ENCODE data around the gene RNF213.

Gene RNF213

GRCh38 chr17:80245566-80246265, 14.9 kb upstream of the RNF213 start:
- Histone ChIP-seq H3K36me3 (ENCODE audit: control insufficient read depth, insufficient read depth, low read length) (no peaks in the 10 kb centered on the region), H3K9me3 (ENCODE audit: control insufficient read depth, low read length) (no peaks in the 10 kb centered on the region), H3K4me2 (ENCODE audit: low read length) (no peak overlapping the region), H2AFZ (no peak overlapping the region), H3K27me3 (ENCODE audit: control insufficient read depth, insufficient read depth, low read length) (no peaks in the 10 kb centered on the region), H3K4me1 (no peaks in the 10 kb centered on the region), H3K27ac (no peak overlapping the region), H3K9ac (no peak overlapping the region), H3K79me2 (no peaks in the 10 kb centered on the region), H3K4me3 (ENCODE audit: low read depth, low read length) (no peak overlapping the region)
- no peak for TF ChIP-seq CTCF (IDR thresholded peaks at IDR 0.05)

DNA sequence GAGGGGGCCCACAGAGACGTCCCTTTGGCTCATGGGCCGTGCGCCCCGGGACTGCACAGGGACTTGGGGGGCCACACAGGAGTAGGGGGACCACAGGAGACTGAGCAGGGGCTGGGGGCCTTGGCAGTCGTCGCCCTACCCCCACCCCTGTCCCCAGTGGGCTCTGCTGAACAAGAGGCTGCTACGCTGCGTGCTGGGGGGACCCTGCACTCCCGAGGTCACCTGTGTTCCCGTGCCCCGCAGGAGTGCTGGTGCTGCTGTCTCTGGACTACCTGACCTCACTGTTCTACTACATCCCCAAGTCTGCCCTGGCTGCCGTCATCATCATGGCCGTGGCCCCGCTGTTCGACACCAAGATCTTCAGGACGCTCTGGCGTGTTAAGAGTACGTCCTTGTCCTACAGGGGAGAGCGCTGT, 14.4 kb upstream of the RNF213 start:
- no peak for TF ChIP-seq CTCF (IDR thresholded peaks at IDR 0.05)

DNA sequence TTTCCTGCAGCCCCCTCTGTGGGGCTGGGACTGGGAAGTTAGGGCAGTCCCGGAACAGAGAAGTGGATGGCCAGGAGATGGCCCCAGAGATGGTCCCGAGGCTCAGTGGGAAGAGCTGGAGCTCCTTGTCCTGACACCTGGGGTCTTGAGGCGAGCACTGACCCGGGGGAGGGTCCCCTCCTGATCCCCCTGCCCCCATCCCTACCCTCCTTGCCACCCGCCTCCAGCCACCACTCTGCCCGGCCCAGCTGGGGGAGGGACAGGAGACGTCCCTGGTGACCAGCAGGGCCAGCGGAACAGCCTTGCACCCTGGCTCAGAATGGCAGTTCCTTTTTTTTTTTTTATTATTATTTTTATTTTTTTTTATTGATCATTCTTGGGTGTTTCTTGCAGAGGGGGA, 13.9 kb upstream of the RNF213 start:
- Histone ChIP-seq H3K9me3 (ENCODE audit: control insufficient read depth, low read length) (no peaks in the 10 kb centered on the region), H3K27me3 (ENCODE audit: control insufficient read depth, insufficient read depth, low read length) (no peaks in the 10 kb centered on the region), H3K36me3 (ENCODE audit: control insufficient read depth, insufficient read depth, low read length) (no peaks in the 10 kb centered on the region), H3K79me2 (no peaks in the 10 kb centered on the region), H3K4me1 (no peaks in the 10 kb centered on the region), H2AFZ (no peak overlapping the region), H3K4me3 (ENCODE audit: low read depth, low read length) (no peak overlapping the region), H3K9ac (no peak overlapping the region), H3K4me2 (ENCODE audit: low read length) (no peak overlapping the region), H3K27ac (no peak overlapping the region)
- TF ChIP-seq CTCF (IDR thresholded peaks at IDR 0.05) = no peak

More for the DNA sequence above, 14.4 kb upstream of the RNF213 start:
- Histone ChIP-seq H3K9ac (no peak overlapping the region), H3K36me3 (ENCODE audit: control insufficient read depth, insufficient read depth, low read length) (no peaks in the 10 kb centered on the region), H3K27ac (no peak overlapping the region), H3K27me3 (ENCODE audit: control insufficient read depth, insufficient read depth, low read length) (no peaks in the 10 kb centered on the region), H2AFZ (no peak overlapping the region), H3K4me3 (ENCODE audit: low read depth, low read length) (no peak overlapping the region), H3K9me3 (ENCODE audit: control insufficient read depth, low read length) (no peaks in the 10 kb centered on the region), H3K4me1 (no peaks in the 10 kb centered on the region), H3K79me2 (no peaks in the 10 kb centered on the region), H3K4me2 (ENCODE audit: low read length) (no peak overlapping the region)

GRCh38 chr17:80247561-80247960, 13.1 kb upstream of the RNF213 start:
- Histone ChIP-seq H3K4me3 (ENCODE audit: low read depth, low read length) (no peak overlapping the region), H3K9ac (no peak overlapping the region), H3K9me3 (ENCODE audit: control insufficient read depth, low read length) (no peaks in the 10 kb centered on the region), H3K36me3 (ENCODE audit: control insufficient read depth, insufficient read depth, low read length) (no peaks in the 10 kb centered on the region), H3K4me1 (peaks cover 2% of the 10 kb centered on the region), H2AFZ (no peak overlapping the region), H3K79me2 (no peaks in the 10 kb centered on the region), H3K4me2 (ENCODE audit: low read length) (no peak overlapping the region), H3K27me3 (ENCODE audit: control insufficient read depth, insufficient read depth, low read length) (no peaks in the 10 kb centered on the region), H3K27ac (no peak overlapping the region)
- TF ChIP-seq CTCF (IDR thresholded peaks at IDR 0.05) = no peak
